Limb (tissue), 2 donors: ENCODE results near the gene MTHFD1L.
A peak's percentile ranks its signal among the peaks of the same experiment; 100 is the strongest.

Experiments
- DNase-seq, 2 donors: peaks; one replicate each; pipeline ENCODE4 v3.0.0-alpha.2; 2016; ENCODE audit errors: extremely low spot score in 2 of 2

The MTHFD1L gene

DNA sequence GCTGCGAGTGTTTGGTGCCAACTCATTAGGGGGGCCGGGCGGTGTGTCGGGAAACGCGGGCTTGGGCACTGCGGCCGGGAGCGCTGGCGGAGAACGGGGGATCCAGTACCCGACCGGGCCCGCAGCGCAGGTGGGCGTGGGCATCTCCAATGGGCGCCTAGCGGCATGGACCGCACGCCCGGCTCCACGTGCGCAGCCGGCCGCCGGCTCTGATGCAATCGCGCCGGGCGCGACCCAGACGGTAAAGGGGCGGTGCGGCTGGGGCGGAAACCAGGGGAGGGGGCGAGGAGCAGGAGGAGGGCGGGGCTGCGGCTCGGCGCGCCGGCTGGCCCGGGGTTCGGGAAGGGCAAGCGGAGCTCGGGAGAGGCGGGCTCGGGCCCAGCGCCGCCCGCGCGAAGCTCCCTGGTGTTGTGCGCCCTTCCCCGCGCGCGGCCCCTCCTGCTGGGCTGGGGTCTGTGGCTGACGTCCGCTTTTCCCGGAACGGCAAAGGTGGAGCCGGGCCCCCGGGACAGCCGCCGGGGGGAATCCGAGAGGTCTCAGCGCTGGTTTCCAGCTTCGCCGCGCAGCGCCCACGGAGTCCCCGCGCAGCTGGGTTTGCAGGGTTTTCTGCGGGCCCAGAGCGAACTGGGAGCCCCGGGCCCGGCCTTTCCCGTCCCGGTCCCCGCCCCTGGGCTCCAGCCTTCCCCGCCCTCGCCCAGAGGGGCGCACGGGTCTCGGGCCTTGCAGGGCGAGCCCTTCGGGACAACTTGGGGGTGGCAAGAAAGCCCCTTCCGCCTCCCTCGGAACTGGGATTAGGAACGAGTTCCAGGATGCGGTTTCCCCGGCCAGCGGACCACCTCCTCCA lies 867 bp downstream of the MTHFD1L start:
- peak; percentile 90 to 95 for DNase-seq

DNA sequence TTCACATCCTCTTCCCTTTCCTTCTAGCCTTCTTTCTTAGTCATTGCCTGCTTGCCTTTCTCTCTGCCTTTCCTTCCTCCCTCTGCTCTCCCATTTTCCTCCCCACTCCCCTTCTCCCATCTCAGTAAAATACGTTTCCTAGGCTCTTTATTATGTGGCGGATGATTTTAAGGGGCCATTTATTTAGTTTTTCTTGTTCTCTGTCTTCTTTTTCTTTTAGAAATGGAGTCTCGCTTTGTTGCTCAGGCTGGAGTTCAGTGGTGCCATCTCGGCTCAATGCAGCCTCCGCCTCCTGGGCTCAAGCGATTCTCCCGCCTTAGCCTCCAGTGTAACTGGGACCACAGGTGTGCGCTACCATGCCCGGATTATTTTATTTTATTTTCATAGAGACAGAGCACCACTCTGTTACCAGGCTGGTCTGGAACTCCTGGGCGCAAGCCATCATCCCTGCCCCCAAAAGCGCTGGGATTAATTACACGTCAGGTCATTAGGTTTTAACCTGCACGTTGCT lies 1.5 kb downstream of the MTHFD1L start:
- peak in 1 of 2 donors; percentile 42 for DNase-seq

DNA sequence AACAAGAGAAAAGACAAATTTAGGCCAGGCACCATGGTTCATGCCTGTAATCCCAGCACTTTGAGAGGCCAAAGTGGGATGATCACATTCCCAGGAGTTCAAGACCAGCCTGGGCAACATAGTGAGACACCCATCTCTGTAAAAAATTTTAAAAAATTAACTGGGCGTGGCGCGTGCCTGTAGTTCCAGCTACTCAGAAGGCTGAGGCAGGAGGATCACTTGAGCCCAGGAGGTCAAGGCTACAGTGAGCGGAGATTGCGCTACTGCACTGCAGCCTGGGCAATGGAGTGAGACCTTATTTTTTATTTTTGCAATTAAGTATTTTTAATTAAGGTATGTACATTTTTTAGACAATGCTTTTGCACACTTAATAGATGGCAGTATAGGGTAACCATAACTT lies 3.3 kb downstream of the MTHFD1L start:
- DNase-seq, result no peak

DNA sequence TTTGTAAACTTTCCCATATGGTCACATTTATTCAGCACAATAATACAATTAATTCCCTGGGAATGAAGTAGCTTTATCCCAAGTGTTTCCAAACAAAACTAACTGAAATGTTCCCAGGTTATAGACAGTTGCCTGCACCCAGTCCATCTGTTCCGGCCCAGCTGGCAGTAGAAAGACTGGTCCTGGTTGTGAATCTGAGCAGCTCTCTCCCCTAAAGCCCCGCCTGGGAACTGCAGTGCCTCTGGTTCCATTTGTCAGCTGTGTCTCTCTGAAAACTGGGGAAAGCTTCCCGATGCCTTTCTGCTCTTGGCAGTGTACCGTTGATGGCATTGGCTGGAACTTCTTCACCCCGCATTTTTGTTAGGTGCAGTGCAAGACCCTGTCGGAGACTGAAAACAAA lies 8.7 kb downstream of the MTHFD1L start:
- no peak for DNase-seq

DNA sequence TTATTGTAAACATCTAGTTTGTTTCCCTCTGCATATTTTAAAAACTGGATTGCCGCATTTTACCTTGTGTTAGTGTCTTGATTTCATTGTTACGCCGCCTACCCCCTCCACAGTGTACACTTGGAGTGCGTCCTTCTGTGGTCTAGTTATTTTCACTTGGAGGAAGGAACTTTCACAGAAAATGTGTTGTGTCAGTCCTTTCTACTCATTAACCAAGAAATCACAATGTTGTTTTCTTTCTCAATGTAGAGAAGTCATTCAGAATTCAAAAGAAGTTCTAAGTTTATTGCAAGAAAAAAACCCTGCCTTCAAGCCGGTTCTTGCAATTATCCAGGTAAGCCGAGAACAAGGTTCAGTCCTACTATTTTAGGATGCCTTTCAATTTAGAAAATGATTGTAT lies 10.3 kb downstream of the MTHFD1L start:
- no peak for DNase-seq

DNA sequence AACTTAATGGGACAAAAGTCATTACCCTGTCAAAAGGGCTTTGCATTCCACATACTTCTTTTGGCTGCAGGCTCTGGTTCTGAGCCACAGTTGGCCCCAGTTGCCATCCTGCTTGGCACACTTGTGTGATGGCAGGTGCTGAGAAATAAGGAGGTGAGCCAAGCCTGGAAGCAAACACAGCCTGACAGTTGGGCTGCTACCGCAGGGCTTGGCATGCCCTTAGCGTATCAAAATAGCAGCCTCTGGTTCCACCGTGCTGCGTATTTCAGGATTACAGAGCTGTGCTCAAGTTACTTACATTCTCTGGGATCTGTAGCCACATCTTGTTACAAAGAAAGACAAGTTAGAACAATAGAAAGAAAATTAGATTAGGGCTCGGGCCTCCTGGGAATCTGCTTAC lies 11.1 kb downstream of the MTHFD1L start:
- DNase-seq, result peak; percentile 63 to 79

DNA sequence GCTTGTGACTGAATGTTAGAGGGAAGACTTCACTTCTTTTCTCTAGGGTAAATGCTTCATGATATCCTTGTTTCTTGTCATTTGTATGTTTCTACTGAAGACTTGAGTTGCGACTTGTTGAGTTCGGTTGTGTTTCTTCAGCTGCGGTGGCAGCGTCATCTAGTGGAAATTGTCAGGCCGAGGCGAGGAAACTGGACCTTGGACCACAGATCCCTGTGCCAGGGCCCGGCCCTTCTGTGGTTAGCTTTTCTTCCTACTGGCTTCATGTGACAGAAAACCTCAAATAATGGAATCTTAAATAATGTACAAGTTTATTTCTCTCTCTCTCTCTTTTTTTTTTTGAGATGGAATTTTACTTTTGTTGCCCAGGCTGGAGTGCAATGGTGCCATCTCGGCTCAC lies 12.4 kb downstream of the MTHFD1L start:
- no peak for DNase-seq

DNA sequence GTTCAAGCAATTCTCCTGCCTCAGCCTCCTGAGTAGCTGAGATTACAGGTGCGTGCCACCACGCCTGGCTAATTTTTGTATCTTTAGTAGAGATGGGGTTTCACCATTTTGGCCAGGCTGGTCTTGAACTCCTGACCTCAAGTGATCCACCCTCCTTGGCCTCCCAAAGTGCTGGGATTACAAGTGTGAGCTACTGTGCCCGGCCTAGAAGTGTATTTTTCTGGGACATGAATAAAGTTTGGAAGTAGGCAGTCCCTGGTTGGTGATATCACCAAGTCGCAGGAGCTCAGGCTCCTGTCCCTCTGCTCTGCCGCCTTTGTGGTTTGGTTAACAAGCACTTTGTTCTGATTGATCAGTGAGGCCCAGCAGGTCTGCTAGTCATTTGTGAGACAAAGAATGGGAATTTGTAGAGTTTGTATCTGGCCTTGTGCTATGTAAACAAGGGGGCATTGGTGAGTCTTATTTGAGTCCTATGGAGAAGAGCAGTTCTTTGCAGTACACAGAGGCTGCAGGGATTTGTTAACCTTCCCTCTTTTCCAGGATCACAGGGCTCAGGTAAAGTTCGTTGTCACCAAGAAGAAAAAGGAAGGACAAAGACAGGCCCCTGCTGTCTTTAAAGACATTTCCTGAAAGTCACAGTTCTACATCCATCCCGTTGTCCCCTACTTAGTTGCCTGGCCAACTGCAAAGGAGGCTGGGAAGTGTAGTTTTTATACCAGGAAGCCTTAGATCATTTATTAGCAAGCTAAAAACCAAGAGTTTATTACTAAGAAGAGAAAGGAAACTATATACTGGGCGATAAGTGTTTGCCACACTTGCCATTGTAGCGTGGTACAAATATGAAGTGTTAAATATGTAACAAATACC lies 13.1 kb downstream of the MTHFD1L start:
- DNase-seq, result no peak

DNA sequence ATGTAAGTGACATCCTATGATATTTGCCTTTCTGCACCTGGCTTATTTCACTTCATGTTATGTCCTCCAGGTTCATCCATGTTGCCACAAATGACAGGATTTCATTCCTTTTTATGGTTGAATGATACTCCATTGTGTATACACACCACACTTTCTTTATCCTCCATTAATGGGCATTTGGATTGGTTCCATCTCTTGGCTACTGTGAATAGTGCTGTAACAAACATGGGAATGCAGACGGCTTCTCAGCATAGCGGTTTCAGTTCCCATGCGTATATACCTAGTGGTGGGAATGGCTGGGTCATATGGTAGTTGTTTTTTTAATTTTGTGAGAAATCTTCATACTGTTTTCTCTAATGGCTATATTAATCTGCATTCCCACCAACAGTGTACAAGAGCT lies 14.8 kb downstream of the MTHFD1L start:
- DNase-seq, result no peak

DNA sequence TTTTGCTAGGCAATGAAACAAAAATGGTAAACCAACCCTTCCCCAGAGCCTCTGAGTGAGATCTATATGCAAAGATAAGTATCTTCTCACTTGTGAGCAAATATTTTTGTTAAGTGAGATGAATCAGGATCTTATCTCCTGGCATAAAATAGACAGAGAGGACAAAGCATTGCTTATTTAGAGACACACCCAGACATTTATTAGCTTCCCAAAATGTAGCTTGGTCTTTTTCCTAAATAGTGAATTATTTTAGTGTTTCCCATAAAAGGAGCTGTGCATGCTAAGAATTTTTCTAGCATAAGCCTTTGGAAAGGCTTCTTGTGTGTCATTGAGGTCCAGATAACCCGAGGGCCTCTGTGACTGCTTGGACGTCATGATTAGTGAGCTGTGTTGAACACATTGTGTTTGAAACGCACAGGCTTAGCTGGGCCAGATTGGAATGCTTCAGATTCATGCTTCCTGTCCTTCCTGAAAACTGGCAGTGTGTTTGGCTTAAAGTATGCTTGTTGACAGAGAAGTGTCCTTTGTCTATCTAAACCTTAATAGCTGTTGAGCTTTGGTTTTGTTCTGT lies 16.5 kb downstream of the MTHFD1L start:
- DNase-seq, result peak in 1 of 2 donors; percentile 85

DNA sequence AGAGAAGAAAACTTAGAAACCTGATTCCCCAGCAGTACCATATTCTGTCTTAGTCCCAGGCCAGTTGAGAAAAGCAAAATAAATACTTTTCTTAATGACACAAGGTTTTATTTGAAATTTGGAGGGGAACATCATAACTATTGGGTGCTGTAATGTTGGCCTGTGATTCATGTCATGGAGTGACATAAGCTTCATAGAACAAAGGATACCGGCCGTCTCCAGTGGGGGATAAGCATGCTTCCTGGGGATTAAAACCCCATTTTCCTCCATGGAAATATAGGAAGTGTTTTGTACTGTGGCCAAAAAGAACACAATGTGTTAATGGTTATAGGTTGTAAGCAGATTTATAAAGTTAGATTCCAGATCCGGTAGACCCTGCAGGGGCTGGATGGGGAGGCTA lies 18.0 kb downstream of the MTHFD1L start:
- DNase-seq, result no peak

DNA sequence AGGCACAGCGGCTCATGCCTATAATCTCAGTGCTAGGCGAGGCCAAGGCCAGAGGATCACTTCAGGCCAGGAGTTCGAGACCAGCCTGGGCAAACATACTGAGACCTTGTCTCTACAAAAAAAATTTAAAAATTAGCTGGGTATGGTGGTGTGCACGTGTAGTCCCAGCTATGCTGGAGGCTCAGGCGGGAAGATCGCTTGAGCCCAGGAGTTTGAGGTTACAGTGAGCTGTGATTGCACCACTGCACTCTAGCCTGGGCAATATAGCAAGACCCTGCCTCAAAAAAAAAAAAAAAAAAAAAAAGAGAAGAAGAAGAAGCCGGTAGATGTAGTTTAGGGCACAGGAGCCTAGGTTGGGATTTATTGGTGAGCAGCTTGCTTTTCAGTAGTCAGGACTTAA lies 20.7 kb downstream of the MTHFD1L start:
- DNase-seq, result no peak

DNA sequence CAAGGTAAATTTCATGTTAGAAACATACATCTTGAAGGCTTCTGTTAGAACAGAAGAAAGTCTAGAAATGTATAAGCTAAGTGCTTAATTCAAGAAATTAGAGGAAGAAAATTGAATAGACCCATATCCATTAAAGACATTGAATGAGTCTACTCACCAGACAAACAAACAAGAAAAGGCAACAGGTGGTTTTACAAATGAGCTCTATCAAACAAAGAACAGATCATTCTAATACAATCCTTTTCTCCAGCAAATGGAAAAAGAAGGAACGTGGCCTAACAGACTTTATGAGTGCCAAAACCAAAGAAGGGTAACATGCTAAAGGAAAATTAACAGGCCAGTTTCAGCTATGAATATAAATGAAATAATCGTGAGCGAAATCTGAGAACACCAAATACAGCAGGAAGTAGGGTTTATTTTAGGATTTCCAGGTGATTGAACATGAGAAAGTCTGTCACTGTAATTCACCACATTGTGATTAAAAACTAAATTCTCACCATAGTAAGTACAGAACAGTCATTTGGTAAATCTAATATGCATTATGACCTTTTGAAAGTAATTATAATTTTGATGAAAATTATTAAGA lies 22.6 kb downstream of the MTHFD1L start:
- no peak for DNase-seq

DNA sequence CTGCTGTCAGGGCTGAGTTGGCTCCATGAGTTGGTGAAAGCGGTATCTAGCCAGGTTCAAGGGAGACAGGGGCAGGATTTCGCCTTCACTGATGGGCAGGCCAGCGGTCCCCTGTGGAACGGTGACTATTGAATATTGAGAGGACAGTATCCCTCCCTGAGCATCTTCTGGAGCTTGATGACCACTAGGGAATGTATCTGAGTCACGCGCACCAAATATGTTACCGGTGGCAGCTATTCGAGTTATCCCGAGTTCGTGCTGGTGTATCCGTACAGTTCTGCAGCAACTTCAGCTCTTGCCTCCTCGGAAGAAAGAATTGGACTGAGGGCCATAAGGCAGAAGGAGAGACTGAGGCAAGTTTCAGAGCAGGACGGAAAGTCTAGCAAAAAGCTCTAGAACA lies 24.8 kb downstream of the MTHFD1L start:
- DNase-seq, result no peak

DNA sequence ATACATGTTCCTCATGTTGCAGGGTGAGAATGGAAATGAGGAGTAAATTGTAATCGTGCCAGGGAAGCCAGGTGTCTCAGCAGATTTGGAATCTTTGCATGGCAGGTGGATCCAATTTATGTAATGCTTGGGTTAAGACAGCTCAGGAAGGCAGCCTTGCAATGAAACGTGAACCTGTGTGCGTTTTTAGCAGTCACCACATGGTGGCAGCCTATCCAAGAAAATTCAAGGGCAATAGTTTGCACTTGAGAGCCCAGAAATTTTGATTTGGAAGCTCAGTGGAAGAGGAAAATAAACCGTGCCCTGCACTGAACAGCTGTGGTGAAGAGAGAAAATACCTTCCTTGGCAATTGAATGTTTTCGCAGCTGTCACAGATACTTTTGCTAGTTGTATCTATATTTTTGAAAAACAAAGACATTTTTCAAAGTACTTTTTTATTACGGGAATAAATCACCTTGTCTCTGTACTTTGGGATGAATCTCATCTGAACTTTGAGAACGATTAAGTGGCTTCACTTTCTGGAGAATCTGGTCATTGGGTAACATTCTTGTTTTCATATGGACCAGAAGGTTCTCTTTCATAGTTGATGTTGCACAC lies 26.5 kb downstream of the MTHFD1L start:
- peak; percentile 87 to 90 for DNase-seq

DNA sequence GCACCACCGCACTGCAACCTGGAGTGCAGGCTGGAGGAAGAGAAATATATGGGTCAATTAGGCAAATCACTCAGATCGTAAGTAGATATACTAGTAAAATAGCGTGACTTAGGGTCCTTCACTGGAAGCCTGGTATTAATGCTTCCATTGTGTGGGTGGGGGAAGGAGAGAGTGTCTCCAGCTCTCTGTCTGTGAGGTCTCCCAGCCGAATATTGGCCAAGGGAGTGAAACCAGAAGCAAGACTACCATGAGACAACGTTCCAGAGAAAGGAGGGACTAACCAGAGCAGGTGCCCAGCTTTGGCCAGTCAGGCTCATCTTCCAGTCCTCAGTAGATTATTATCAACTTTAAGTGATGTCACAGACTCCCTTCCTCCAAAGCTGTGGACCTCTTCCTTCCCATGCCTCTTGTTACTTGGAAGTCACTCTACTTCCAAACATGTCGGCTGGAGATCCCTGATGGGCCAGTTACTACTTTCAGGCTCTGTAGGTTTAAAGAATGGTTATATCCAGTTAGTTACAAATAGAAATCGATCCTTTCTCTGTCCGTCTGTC lies 28.8 kb downstream of the MTHFD1L start:
- no peak for DNase-seq

DNA sequence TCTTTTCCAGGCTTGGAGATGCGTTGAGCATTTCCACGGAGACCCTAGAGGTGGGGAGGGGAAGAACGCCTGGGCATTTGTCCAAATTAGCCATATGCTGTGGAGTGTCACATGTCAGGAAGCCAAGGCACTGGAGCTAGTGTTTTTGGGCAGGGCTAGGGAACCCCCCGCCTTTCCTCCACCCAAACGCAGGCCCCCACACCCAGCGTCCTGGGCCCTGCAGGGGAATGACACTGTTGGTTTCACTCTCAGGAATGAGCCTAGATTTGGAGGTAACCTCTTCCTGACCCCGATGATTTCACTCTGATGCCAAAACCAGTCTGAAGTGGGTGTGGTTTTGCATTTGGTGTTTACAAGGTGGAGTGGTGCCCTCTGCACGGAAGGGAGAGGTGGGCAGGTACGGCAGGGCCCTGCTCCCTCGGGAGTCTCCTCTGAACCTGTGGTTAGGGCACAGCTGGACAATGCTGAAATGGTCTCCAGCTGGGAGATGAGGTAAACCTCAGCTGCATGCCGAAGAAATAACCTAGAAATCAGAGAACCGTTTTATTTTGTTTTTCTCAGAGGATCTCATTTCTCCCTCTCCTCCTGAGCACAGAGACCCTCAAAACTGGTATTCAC lies 29.5 kb downstream of the MTHFD1L start:
- DNase-seq, result peak; percentile 74 to 90

DNA sequence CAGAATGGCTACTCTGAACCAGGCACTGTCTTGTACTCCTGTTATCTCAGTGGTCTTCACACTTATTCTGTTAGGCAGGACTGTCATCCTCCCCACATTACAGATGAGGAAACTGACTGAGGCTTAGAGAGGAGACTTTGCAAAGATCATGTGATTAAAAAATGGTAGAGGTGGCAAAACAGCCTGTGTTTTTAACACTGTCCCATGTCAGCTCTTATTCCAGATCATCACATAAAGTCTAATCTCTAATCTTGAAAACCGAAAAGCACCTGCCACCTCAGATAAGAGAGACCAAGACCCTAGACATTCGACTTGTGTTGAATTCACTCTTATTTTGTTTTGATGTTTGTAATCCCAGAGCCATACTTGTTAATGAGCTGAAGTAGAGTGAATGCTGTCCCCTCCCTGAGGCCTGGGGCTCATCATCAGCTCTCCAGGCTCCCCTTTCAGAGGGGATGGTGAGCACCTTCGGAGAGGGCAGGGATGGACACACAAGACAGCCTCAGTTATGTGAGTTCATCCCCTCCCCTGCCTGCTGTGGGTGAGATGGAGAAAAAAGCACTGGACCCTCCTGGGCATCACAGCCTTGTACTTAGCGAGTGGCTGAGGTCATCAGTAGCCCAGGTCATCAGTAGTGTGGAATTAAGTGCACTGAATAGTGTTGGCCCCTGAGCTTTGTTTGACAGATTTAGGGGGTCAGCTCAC lies 30.6 kb downstream of the MTHFD1L start:
- no peak for DNase-seq

DNA sequence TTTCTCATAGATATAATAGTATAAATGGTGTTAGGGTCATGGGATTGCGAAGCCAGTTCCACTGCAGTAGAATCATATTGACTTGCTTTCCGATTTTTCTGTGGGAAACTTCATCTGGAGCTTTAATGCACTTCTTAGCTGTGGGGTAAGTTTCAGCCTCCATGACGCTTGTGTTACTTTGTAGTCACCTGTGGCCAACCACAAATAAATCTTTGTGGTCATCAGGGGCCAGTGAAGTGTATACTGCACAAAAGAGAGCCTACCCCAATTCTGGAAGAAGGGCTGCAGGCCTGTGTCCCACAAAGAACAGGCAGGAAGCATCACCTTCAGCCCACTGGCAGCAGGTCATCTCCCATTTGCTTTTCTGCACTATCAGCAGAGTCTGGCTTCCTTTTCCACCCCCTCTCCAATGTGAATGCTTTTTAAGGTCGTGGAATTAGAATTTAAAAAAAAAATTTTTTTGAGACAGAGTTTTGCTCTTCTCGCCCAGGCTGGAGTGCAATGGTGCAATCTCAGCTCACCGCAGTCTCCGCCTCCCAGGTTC lies 32.0 kb downstream of the MTHFD1L start:
- no peak for DNase-seq
